Liver (tissue), 3 donors: ENCODE measurements around the gene COL9A3.

ENCODE experiments used
- FOXA2 ChIP-seq: IDR thresholded peaks from 2 replicates; pipeline ENCODE4 v1.6.1; 2016; ENCODE audit warnings: antibody characterized with exemption
- GABPA ChIP-seq, 2 donors: IDR thresholded peaks in 1 of 2; conservative IDR thresholded peaks in 1 of 2; 2 replicates each; pipeline ENCODE4 v1.6.1; 2016; ENCODE audit warnings: antibody characterized with exemption in 2 of 2, mild to moderate bottlenecking in 1 of 2, moderate library complexity in 1 of 2
- REST ChIP-seq: IDR thresholded peaks from 2 replicates; pipeline ENCODE4 v1.6.1; 2016; ENCODE audit warnings: antibody characterized with exemption, mild to moderate bottlenecking
- RXRA ChIP-seq, 2 donors: IDR thresholded peaks; 2 replicates each; pipeline ENCODE4 v1.6.1; 2017 to 2018; ENCODE audit warnings: antibody characterized with exemption in 2 of 2, mild to moderate bottlenecking in 1 of 2
- SP1 ChIP-seq: IDR thresholded peaks from 2 replicates; pipeline ENCODE4 v1.6.1; 2018; ENCODE audit warnings: antibody characterized with exemption, mild to moderate bottlenecking
- TAF1 ChIP-seq: conservative IDR thresholded peaks from 2 replicates; pipeline ENCODE4 v1.6.1; 2016; ENCODE audit warnings: antibody characterized with exemption, mild to moderate bottlenecking
- TF ChIP-seq, protein P1 (sequence below): fragments of 150-350 bp; IDR thresholded peaks from 2 replicates; pipeline ENCODE4 v1.5.1; 2017; ENCODE audit warnings: improper control_type of control experiment, low read depth, low read length; ENCODE audit not compliant: missing input control
- donor health status: healthy.
- donor health status: healthy.

DNA sequence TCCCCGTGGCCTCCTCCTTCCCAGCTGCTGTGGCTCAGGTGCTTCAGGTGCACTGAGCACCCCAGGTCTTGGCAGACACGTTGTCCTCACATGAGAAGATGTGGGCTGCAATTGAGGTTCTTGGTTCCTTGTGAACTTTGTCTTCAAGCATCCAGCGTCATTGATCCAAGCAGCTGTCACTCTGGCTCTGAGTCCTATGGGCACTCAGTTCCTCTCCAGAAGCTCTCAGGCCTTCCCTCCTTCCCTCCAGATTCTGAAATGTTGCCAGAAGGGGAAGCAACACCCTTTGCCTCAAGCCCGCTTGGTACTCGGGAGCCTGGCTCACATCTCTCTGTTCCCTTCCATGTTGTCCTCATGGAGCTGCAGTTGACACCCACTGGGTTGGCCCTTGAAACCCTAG, 29.0 kb upstream of the COL9A3 start:
- no peak for TF ChIP-seq SP1
- TF ChIP-seq, protein P1, sequence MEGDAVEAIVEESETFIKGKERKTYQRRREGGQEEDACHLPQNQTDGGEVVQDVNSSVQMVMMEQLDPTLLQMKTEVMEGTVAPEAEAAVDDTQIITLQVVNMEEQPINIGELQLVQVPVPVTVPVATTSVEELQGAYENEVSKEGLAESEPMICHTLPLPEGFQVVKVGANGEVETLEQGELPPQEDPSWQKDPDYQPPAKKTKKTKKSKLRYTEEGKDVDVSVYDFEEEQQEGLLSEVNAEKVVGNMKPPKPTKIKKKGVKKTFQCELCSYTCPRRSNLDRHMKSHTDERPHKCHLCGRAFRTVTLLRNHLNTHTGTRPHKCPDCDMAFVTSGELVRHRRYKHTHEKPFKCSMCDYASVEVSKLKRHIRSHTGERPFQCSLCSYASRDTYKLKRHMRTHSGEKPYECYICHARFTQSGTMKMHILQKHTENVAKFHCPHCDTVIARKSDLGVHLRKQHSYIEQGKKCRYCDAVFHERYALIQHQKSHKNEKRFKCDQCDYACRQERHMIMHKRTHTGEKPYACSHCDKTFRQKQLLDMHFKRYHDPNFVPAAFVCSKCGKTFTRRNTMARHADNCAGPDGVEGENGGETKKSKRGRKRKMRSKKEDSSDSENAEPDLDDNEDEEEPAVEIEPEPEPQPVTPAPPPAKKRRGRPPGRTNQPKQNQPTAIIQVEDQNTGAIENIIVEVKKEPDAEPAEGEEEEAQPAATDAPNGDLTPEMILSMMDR: no peak
- no peak for TF ChIP-seq REST
- TF ChIP-seq GABPA (IDR thresholded peaks at IDR 0.05 in 1 of 2, conservative IDR thresholded peaks at IDR 0.05 in 1 of 2): no peak
- no peak for TF ChIP-seq TAF1
- TF ChIP-seq FOXA2: no peak
- no peak for TF ChIP-seq RXRA (IDR thresholded peaks at IDR 0.05)
